HEK293 (cell line): Measurements from ENCODE around the gene PPARG.

Experiments used
- MYNN ChIP-seq: fragments of 450-650 bp; formaldehyde crosslinking; IDR thresholded peaks from 2 replicates; pipeline ENCODE4 v1.5.1; 2016; ENCODE audit warnings: missing biosample characterization, missing genetic modification characterization, borderline replicate concordance
- ZNF138 ChIP-seq: fragments of 450-650 bp; formaldehyde crosslinking; IDR thresholded peaks from 2 replicates; pipeline ENCODE4 v1.5.1; 2016; ENCODE audit warnings: missing biosample characterization, missing genetic modification characterization, borderline replicate concordance
- ZNF140 ChIP-seq: fragments of 450-650 bp; formaldehyde crosslinking; IDR thresholded peaks from 2 replicates; pipeline ENCODE4 v1.5.1; 2016; ENCODE audit warnings: missing biosample characterization, missing genetic modification characterization
- ZNF501 ChIP-seq: fragments of 450-650 bp; formaldehyde crosslinking; IDR thresholded peaks from 2 replicates; pipeline ENCODE4 v1.5.1; 2016; ENCODE audit warnings: missing biosample characterization, missing genetic modification characterization
- TF ChIP-seq, protein P1 (sequence below): fragments of 450-650 bp; formaldehyde crosslinking; IDR thresholded peaks from 2 replicates; pipeline ENCODE4 v1.5.1; 2016; ENCODE audit warnings: missing biosample characterization, missing genetic modification characterization
- TF ChIP-seq, protein P2 (sequence below): fragments of 450-650 bp; formaldehyde crosslinking; IDR thresholded peaks from 2 replicates; pipeline ENCODE4 v1.5.1; 2016; ENCODE audit warnings: missing biosample characterization, missing genetic modification characterization

DNA sequence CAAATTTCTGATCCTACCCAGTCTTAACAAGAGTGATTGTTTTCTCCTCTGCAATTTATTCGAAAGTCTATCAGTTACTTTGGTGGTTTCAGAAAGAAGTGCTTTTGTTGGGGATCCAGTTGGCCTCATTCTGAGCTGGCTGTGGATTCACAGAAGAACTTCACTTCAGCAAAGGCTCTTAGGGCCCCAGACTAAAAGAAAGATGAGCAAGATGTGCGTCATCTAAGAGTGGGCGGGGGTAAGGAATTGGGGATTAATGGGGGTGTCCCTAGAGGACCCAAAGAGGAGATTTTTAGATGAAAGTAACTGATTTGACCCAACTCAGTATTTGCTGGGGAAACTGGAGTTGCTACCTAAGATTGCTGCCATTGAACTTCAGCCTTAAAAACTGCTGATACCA is 131.5 kb downstream of the PPARG start:
- TF ChIP-seq ZNF138 (tag by site-specific recombination): no peak
- TF ChIP-seq MYNN (tag by site-specific recombination): no peak
- TF ChIP-seq ZNF501: no peak
- TF ChIP-seq, protein P1, sequence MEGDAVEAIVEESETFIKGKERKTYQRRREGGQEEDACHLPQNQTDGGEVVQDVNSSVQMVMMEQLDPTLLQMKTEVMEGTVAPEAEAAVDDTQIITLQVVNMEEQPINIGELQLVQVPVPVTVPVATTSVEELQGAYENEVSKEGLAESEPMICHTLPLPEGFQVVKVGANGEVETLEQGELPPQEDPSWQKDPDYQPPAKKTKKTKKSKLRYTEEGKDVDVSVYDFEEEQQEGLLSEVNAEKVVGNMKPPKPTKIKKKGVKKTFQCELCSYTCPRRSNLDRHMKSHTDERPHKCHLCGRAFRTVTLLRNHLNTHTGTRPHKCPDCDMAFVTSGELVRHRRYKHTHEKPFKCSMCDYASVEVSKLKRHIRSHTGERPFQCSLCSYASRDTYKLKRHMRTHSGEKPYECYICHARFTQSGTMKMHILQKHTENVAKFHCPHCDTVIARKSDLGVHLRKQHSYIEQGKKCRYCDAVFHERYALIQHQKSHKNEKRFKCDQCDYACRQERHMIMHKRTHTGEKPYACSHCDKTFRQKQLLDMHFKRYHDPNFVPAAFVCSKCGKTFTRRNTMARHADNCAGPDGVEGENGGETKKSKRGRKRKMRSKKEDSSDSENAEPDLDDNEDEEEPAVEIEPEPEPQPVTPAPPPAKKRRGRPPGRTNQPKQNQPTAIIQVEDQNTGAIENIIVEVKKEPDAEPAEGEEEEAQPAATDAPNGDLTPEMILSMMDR (tag by site-specific recombination): no peak
- no peak for TF ChIP-seq ZNF140
- TF ChIP-seq, protein P2, sequence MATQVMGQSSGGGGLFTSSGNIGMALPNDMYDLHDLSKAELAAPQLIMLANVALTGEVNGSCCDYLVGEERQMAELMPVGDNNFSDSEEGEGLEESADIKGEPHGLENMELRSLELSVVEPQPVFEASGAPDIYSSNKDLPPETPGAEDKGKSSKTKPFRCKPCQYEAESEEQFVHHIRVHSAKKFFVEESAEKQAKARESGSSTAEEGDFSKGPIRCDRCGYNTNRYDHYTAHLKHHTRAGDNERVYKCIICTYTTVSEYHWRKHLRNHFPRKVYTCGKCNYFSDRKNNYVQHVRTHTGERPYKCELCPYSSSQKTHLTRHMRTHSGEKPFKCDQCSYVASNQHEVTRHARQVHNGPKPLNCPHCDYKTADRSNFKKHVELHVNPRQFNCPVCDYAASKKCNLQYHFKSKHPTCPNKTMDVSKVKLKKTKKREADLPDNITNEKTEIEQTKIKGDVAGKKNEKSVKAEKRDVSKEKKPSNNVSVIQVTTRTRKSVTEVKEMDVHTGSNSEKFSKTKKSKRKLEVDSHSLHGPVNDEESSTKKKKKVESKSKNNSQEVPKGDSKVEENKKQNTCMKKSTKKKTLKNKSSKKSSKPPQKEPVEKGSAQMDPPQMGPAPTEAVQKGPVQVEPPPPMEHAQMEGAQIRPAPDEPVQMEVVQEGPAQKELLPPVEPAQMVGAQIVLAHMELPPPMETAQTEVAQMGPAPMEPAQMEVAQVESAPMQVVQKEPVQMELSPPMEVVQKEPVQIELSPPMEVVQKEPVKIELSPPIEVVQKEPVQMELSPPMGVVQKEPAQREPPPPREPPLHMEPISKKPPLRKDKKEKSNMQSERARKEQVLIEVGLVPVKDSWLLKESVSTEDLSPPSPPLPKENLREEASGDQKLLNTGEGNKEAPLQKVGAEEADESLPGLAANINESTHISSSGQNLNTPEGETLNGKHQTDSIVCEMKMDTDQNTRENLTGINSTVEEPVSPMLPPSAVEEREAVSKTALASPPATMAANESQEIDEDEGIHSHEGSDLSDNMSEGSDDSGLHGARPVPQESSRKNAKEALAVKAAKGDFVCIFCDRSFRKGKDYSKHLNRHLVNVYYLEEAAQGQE: no peak
